Measurements from ENCODE around the gene PDE8A. TPM values are rescaled to one million over a fixed set of nuclear protein-coding genes. Genes with fewer than 3 reads are reported as not detected.

Gene PDE8A
- total RNA-seq, 1 experiment from 2014 or later, result 40.0 TPM

GRCh38 chr15:84973492-84974460, 7.9 kb upstream of the PDE8A start:
- DNase-seq (ENCODE audit: low read depth, low spot score), result no peak
- ChIA-PET CTCF (no interaction called here), POLR2A (interaction anchor here (0.6 kb wide), 1 partner anchor 265 kb away, joined by 3 read pairs; no protein-coding TSS in a partner anchor)
- no peaks in the 10 kb centered on the region for H3K36me3 ChIP-seq (ENCODE audit: control insufficient read depth, insufficient read depth, low read length)
- H3K4me1 ChIP-seq (ENCODE audit: control insufficient read depth, insufficient read depth, low read length), result no peaks in the 10 kb centered on the region
- no peaks in the 10 kb centered on the region for H3K27me3 ChIP-seq (ENCODE audit: control insufficient read depth, insufficient read depth, low read length)
- BruUV-seq (replicated peaks), result no TSS peak
- in situ Hi-C loops (cut with HindIII; ENCODE audit: low pct_unique_long_range_greater_than_20kb, low sequenced_read_pairs), result no loop called here
- no peak overlapping the region for H3K4me3 ChIP-seq (ENCODE audit: low read depth in 2 of 2, low read length in 2 of 2)
- no peaks in the 10 kb centered on the region for H3K9me3 ChIP-seq (ENCODE audit: control insufficient read depth, insufficient read depth, low read depth, low read length)
- no peak overlapping the region for H3K27ac ChIP-seq (ENCODE audit: low read length)
- no peak for ATAC-seq
- intact Hi-C loops (cut with micrococcal nuclease; ENCODE audit: unreplicated experiment), result no loop called here
- TF ChIP-seq POLR2AphosphoS5 (IDR thresholded peaks at IDR 0.05; ENCODE audit: low read depth, low read length) (no peak), SIN3A (IDR thresholded peaks at IDR 0.05; ENCODE audit: borderline replicate concordance, insufficient read depth, low read depth, low read length) (no peak), CTCF (IDR thresholded peaks at IDR 0.05) (no peak), REST (IDR thresholded peaks at IDR 0.05; ENCODE audit: insufficient read depth in 1 of 2, low read depth in 2 of 2, low read length in 1 of 2) (no peak), TCF7L2 (IDR thresholded peaks at IDR 0.05; ENCODE audit: low read depth, low read length) (no peak)

- TF ChIP-seq POLR2AphosphoS5 (IDR thresholded peaks at IDR 0.05; ENCODE audit: low read depth, low read length) (no peak), REST (IDR thresholded peaks at IDR 0.05; ENCODE audit: insufficient read depth in 1 of 2, low read depth in 2 of 2, low read length in 1 of 2) (no peak), CTCF (IDR thresholded peaks at IDR 0.05) (no peak)
- DNase-seq (ENCODE audit: low read depth, low spot score) (no peak), ATAC-seq (no peak)
- Histone ChIP-seq H3K27me3 (ENCODE audit: control insufficient read depth, insufficient read depth, low read length) (no peaks in the 10 kb centered on the region), H3K9me3 (ENCODE audit: control insufficient read depth, insufficient read depth, low read depth, low read length) (no peaks in the 10 kb centered on the region), H3K27ac (ENCODE audit: low read length) (no peak overlapping the region), H3K36me3 (ENCODE audit: control insufficient read depth, insufficient read depth, low read length) (no peaks in the 10 kb centered on the region), H3K4me3 (ENCODE audit: low read depth in 2 of 2, low read length in 2 of 2) (no peak overlapping the region), H3K4me1 (ENCODE audit: control insufficient read depth, insufficient read depth, low read length) (peaks cover 9% of the 10 kb centered on the region)
- CTCF ChIA-PET, result no interaction called here
- in situ Hi-C loops (cut with HindIII; ENCODE audit: low pct_unique_long_range_greater_than_20kb, low sequenced_read_pairs) (no loop called here), intact Hi-C loops (cut with micrococcal nuclease; ENCODE audit: unreplicated experiment) (no loop called here)
- no TSS peak for BruUV-seq (replicated peaks)
- POLR2A ChIA-PET, result no interaction called here
Observed at GRCh38 chr15:84975871-84976351, 5.7 kb upstream of the PDE8A start.
